Measurements from ENCODE around the gene ABRAXAS1. TPM values are rescaled to one million over a fixed set of nuclear protein-coding genes. Genes with fewer than 3 reads are reported as not detected.

Gene ABRAXAS1
- total and polyA plus RNA-seq, 2 experiments from 2014 or later = 3.9 to 18.0 TPM

DNA sequence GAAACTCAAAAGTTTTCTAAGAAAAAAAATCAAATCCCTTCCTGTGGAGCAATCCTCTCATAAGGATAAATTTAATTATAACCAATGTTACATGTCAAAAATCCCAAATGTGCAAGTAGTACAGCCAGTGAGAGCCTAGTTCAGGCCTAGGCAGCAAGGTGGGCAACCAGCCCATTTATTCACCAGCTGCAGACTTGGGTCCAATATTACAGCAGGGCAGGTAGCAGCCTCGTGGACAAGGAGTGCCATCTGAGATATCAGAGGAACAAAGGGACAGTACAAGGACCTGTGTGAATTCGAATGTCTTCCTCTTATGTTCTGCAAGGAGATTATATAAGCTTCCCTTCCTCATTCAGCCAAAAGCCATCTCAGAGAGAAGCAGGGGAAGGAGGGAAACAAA is 35.9 kb downstream of the ABRAXAS1 start:
- no peaks in the 10 kb centered on the region for H3K36me3 ChIP-seq (replicated peaks; ENCODE audit: insufficient read depth, low read depth)
- H3K4me1 ChIP-seq (ENCODE audit: insufficient read depth) = peaks cover under 1% of the 10 kb centered on the region
- no peaks in the 10 kb centered on the region for H3K9me2 ChIP-seq (replicated peaks; ENCODE audit: insufficient read depth)
- H3K79me2 ChIP-seq = peaks cover 14% of the 10 kb centered on the region
- DNase-seq (ENCODE audit: low spot score) = no peak
- H3K4me2 ChIP-seq = no peak overlapping the region
- H3K27me3 ChIP-seq = no peaks in the 10 kb centered on the region
- H4K20me1 ChIP-seq (ENCODE audit: insufficient read depth, poor library complexity, severe bottlenecking) = no peaks in the 10 kb centered on the region
- 74% methylated on average over 2 of the region's 2 CpGs for WGBS (ENCODE audit: low lambda C conversion rate, missing lambda C conversion rate)
- H3K4me3 ChIP-seq = no peak overlapping the region
- no peak overlapping the region for H2AFZ ChIP-seq
- H3K27ac ChIP-seq = no peak overlapping the region
- no peaks in the 10 kb centered on the region for H3K9me3 ChIP-seq (ENCODE audit: low read depth)
- TF ChIP-seq EZH2 (IDR thresholded peaks at IDR 0.05; ENCODE audit: borderline replicate concordance) (no peak), EZH2phosphoT487 (IDR thresholded peaks at IDR 0.05; ENCODE audit: low read depth, severe bottlenecking, unreplicated experiment) (no peak)
- TF ChIP-seq, protein P1, sequence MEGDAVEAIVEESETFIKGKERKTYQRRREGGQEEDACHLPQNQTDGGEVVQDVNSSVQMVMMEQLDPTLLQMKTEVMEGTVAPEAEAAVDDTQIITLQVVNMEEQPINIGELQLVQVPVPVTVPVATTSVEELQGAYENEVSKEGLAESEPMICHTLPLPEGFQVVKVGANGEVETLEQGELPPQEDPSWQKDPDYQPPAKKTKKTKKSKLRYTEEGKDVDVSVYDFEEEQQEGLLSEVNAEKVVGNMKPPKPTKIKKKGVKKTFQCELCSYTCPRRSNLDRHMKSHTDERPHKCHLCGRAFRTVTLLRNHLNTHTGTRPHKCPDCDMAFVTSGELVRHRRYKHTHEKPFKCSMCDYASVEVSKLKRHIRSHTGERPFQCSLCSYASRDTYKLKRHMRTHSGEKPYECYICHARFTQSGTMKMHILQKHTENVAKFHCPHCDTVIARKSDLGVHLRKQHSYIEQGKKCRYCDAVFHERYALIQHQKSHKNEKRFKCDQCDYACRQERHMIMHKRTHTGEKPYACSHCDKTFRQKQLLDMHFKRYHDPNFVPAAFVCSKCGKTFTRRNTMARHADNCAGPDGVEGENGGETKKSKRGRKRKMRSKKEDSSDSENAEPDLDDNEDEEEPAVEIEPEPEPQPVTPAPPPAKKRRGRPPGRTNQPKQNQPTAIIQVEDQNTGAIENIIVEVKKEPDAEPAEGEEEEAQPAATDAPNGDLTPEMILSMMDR (IDR thresholded peaks at IDR 0.05; ENCODE audit: poor library complexity) = no peak

DNA sequence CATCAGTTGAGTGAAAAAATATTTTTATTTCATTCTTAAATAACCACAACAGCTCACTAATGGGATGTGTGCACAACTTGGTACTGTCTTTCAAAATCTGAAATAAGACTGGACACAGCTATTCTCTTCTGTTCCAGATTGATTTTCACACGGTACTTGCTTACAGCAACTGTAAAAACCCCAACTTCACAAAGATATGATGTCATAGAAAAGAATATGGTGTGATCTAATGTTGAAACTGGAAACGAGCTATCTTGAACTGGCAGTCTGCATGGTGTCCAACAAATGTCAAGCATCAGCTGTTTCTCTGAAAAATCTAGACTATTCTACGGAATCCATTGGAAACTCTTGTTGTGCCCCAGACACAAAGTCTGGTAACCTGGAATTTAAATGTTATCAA is 44.0 kb downstream of the ABRAXAS1 start:
- WGBS (ENCODE audit: low lambda C conversion rate, missing lambda C conversion rate) = 83% methylated on average over 3 of the region's 3 CpGs
- no peak for DNase-seq (ENCODE audit: low spot score)
- no peaks in the 10 kb centered on the region for H3K4me1 ChIP-seq (ENCODE audit: insufficient read depth)
- no peaks in the 10 kb centered on the region for H4K20me1 ChIP-seq (ENCODE audit: insufficient read depth, poor library complexity, severe bottlenecking)
- TF ChIP-seq EZH2 (IDR thresholded peaks at IDR 0.05; ENCODE audit: borderline replicate concordance) (no peak), EZH2phosphoT487 (IDR thresholded peaks at IDR 0.05; ENCODE audit: low read depth, severe bottlenecking, unreplicated experiment) (no peak)
- TF ChIP-seq, protein P1 (IDR thresholded peaks at IDR 0.05; ENCODE audit: poor library complexity) = no peak
- no peaks in the 10 kb centered on the region for H3K36me3 ChIP-seq (replicated peaks; ENCODE audit: insufficient read depth, low read depth)
- no peak overlapping the region for H2AFZ ChIP-seq
- H3K9me3 ChIP-seq (ENCODE audit: low read depth) = no peaks in the 10 kb centered on the region
- no peaks in the 10 kb centered on the region for H3K79me2 ChIP-seq
- no peak overlapping the region for H3K4me2 ChIP-seq
- no peak overlapping the region for H3K27ac ChIP-seq
- no peaks in the 10 kb centered on the region for H3K27me3 ChIP-seq
- H3K9me2 ChIP-seq (replicated peaks; ENCODE audit: insufficient read depth) = no peaks in the 10 kb centered on the region
- H3K4me3 ChIP-seq = no peak overlapping the region

DNA sequence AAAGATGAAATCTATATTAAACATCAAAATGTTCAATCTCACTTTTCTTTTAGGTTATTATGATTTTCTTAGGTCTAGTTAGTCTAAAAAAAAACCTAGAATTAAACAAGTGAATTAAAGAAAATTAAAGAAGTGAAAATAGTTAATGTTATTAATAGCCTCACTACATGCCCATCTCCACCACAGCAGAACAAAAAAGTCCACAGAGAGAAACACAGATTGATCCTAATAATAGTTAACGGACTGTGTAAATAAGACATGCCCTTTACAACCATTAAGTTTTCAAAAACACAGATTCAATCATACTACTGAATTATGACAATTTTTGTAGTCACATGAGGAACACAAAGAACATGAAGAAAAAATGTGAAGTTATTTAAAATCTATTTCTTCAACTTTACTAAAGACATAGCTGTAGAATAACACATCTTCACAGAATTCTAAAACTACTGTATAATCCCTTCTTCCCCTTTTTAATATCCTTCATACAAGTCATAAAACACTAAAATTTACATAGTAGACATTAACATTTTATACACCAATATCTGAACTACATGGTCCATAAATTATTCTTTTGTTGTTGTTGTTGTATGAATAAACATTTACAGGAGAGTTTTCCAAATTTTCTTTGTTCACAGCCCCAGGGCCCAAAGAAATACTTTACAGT is 44.6 kb downstream of the ABRAXAS1 start:
- Histone ChIP-seq H3K27ac (no peak overlapping the region), H2AFZ (no peak overlapping the region), H4K20me1 (ENCODE audit: insufficient read depth, poor library complexity, severe bottlenecking) (no peaks in the 10 kb centered on the region), H3K4me1 (ENCODE audit: insufficient read depth) (no peaks in the 10 kb centered on the region), H3K4me3 (no peak overlapping the region), H3K4me2 (no peak overlapping the region), H3K36me3 (replicated peaks; ENCODE audit: insufficient read depth, low read depth) (no peaks in the 10 kb centered on the region), H3K9me2 (replicated peaks; ENCODE audit: insufficient read depth) (no peaks in the 10 kb centered on the region), H3K27me3 (no peaks in the 10 kb centered on the region), H3K79me2 (no peaks in the 10 kb centered on the region), H3K9me3 (ENCODE audit: low read depth) (no peaks in the 10 kb centered on the region)
- no peak for DNase-seq (ENCODE audit: low spot score)
- WGBS (ENCODE audit: low lambda C conversion rate, missing lambda C conversion rate) = 95% methylated on average over 1 of the region's 1 CpG
- TF ChIP-seq EZH2phosphoT487 (IDR thresholded peaks at IDR 0.05; ENCODE audit: low read depth, severe bottlenecking, unreplicated experiment) = no peak
- TF ChIP-seq, protein P1 (IDR thresholded peaks at IDR 0.05; ENCODE audit: poor library complexity) = no peak
- no peak for TF ChIP-seq EZH2 (IDR thresholded peaks at IDR 0.05; ENCODE audit: borderline replicate concordance)
